ENCODE measurements around the gene FAM81A. TPM values are rescaled to one million over a fixed set of nuclear protein-coding genes. Genes with fewer than 3 reads are reported as not detected.

The FAM81A gene
- total RNA-seq, 1 experiment from 2014 or later: 2.0 TPM

- CTCF ChIA-PET: no interaction called here
- TF ChIP-seq MLX (CRISPR knock-in tag; IDR thresholded peaks at IDR 0.05) (no peak), ARID4B (CRISPR knock-in tag; IDR thresholded peaks at IDR 0.05; ENCODE audit: borderline replicate concordance) (no peak), ZNF416 (CRISPR knock-in tag; IDR thresholded peaks at IDR 0.05) (no peak), JUN (CRISPR knock-in tag; IDR thresholded peaks at IDR 0.05) (no peak), MAX (CRISPR knock-in tag; IDR thresholded peaks at IDR 0.05) (no peak), JAZF1 (CRISPR knock-in tag; IDR thresholded peaks at IDR 0.05) (no peak), NFATC4 (CRISPR knock-in tag; IDR thresholded peaks at IDR 0.05) (no peak), NR1H2 (CRISPR knock-in tag; IDR thresholded peaks at IDR 0.05) (no peak), MYBL2 (CRISPR knock-in tag; IDR thresholded peaks at IDR 0.05) (no peak)
- H3K4me3 Mint-ChIP-seq: no peak overlapping the region
- POLR2A ChIA-PET: no interaction called here
- no peak overlapping the region for H3K27ac Mint-ChIP-seq
- no peaks in the 10 kb centered on the region for H3K36me3 Mint-ChIP-seq
- H3K9me3 Mint-ChIP-seq: no peaks in the 10 kb centered on the region
- DNase-seq (ENCODE audit: low spot score) (no peak), ATAC-seq (no peak)
- H3K27me3 Mint-ChIP-seq (ENCODE audit: low read depth): no peaks in the 10 kb centered on the region
- peaks cover 7% of the 10 kb centered on the region; the same call in 1 of the 2 replicates for H3K4me1 Mint-ChIP-seq
Observed at GRCh38 chr15:59521443-59521842, 83.5 kb downstream of the FAM81A start.

GRCh38 chr15:59522988-59523461, 85.0 kb downstream of the FAM81A start:
- no peak for ATAC-seq
- no peaks in the 10 kb centered on the region for H3K36me3 Mint-ChIP-seq
- ChIA-PET CTCF (interaction anchor here (0.8 to 2.2 kb wide), 4 partner anchors 9 to 30 kb away, joined by 3 to 9 read pairs (median 6); no protein-coding TSS in a partner anchor), POLR2A (interaction anchor here (0.6 kb wide), 1 partner anchor 498 kb away, joined by 3 read pairs; no protein-coding TSS in a partner anchor)
- DNase-seq (ENCODE audit: low spot score): no peak
- H3K4me1 Mint-ChIP-seq: peaks cover 7% of the 10 kb centered on the region; the same call in 1 of the 2 replicates
- H3K27ac Mint-ChIP-seq: no peak overlapping the region
- H3K4me3 Mint-ChIP-seq: no peak overlapping the region
- H3K27me3 Mint-ChIP-seq (ENCODE audit: low read depth): no peaks in the 10 kb centered on the region
- H3K9me3 Mint-ChIP-seq: no peaks in the 10 kb centered on the region
- TF ChIP-seq JUN (CRISPR knock-in tag; IDR thresholded peaks at IDR 0.05): no peak
- no peak for TF ChIP-seq ZNF532 (CRISPR knock-in tag; IDR thresholded peaks at IDR 0.05; ENCODE audit: borderline replicate concordance)
- no peak for TF ChIP-seq RELA (CRISPR knock-in tag; IDR thresholded peaks at IDR 0.05; ENCODE audit: borderline replicate concordance)
- no peak for TF ChIP-seq ZBTB43 (CRISPR knock-in tag; IDR thresholded peaks at IDR 0.05)
- TF ChIP-seq ZNF396 (CRISPR knock-in tag; IDR thresholded peaks at IDR 0.05; ENCODE audit: borderline replicate concordance): no peak
- TF ChIP-seq PRDM15 (CRISPR knock-in tag; IDR thresholded peaks at IDR 0.05): no peak
- no peak for TF ChIP-seq E2F5 (CRISPR knock-in tag; IDR thresholded peaks at IDR 0.05)
- TF ChIP-seq ZNF121 (CRISPR knock-in tag; IDR thresholded peaks at IDR 0.05): no peak
- no peak for TF ChIP-seq ATF1 (CRISPR knock-in tag; IDR thresholded peaks at IDR 0.05)
- TF ChIP-seq ESRRA (CRISPR knock-in tag; IDR thresholded peaks at IDR 0.05; ENCODE audit: borderline replicate concordance): no peak

Measured in WTC11 (cell line).